Smooth muscle cell (in vitro differentiated cells): ENCODE results near the gene SLC4A5. TPM values are rescaled to one million over a fixed set of nuclear protein-coding genes. Genes with fewer than 3 reads are reported as not detected.

ENCODE experiments used
- DNase-seq: peaks from one replicate; lab custom pipeline; 2025; ENCODE audit not compliant: unreplicated experiment; lab: John Stamatoyannopoulos, UW
- H2AFZ ChIP-seq: fragments of 200-600 bp; sonication (generic); 2 replicates; pipeline ENCODE4 v1.6.0; 2016; ENCODE audit warnings: antibody characterized with exemption, low read depth, mild to moderate bottlenecking
- H3F3A ChIP-seq: fragments of 200-600 bp; sonication (generic); 2 replicates; pipeline ENCODE4 v1.6.0; 2017; ENCODE audit warnings: antibody characterized with exemption, low read depth
- H3K27ac ChIP-seq: fragments of 200-600 bp; sonication (generic); 2 replicates; pipeline ENCODE4 v1.5.1; 2016; ENCODE audit warnings: low read depth, mild to moderate bottlenecking
- H3K27me3 ChIP-seq: fragments of 200-600 bp; sonication (generic); 2 replicates; pipeline ENCODE4 v1.6.1; 2016; ENCODE audit warnings: low read depth, mild to moderate bottlenecking
- H3K36me3 ChIP-seq: fragments of 200-600 bp; sonication (generic); 2 replicates; pipeline ENCODE4 v1.5.1; 2016; ENCODE audit warnings: low read depth
- H3K4me1 ChIP-seq: fragments of 200-600 bp; sonication (generic); 2 replicates; pipeline ENCODE4 v1.5.1; 2016; ENCODE audit warnings: low read depth
- H3K4me2 ChIP-seq: fragments of 200-600 bp; sonication (generic); 2 replicates; pipeline ENCODE4 v1.6.0; 2016; ENCODE audit warnings: mild to moderate bottlenecking
- H3K4me3 ChIP-seq: fragments of 200-600 bp; sonication (generic); 2 replicates; pipeline ENCODE4 v1.5.1; 2016; ENCODE audit warnings: mild to moderate bottlenecking
- H3K79me2 ChIP-seq: fragments of 200-600 bp; sonication (generic); 2 replicates; pipeline ENCODE4 v1.6.0; 2016; ENCODE audit warnings: low read depth, mild to moderate bottlenecking
- H3K9ac ChIP-seq: fragments of 200-600 bp; sonication (generic); 2 replicates; pipeline ENCODE4 v1.6.0; 2016; ENCODE audit warnings: low read depth
- H3K9me3 ChIP-seq: fragments of 200-600 bp; sonication (generic); replicated peaks from 2 replicates; pipeline ENCODE4 v1.5.1; 2016; ENCODE audit warnings: low read depth
- H4K20me1 ChIP-seq: fragments of 200-600 bp; sonication (generic); 2 replicates; pipeline ENCODE4 v1.6.0; 2016; ENCODE audit warnings: low read depth
- CTCF ChIP-seq: fragments of 200-600 bp; sonication (generic); IDR thresholded peaks from 2 replicates; pipeline ENCODE4 v1.5.1; 2017; ENCODE audit warnings: borderline replicate concordance, mild to moderate bottlenecking, antibody characterized with exemption; ENCODE audit not compliant: insufficient read depth, poor library complexity, severe bottlenecking
- WGBS: methylation state at CpG from one replicate; pipeline ENCODE4 v1.1.7; 2016; ENCODE audit warnings: low lambda C conversion rate; 5-methylcytosine and 5-hydroxymethylcytosine counted together
- polyA plus RNA-seq: library from polyadenylated mRNA; unstranded; fragments of >200 nt; fragmentation: Nextera tagmentation; extraction: Ambion mirVana; gene quantifications from 2 replicates; pipeline ENCODE4 v1.2.1, GENCODE V29; 2016
- total RNA-seq: library from RNA; depleted of rRNA; stranded (reverse); fragments of >200 nt; gene quantifications from 2 replicates; pipeline ENCODE4 v1.2.3, GENCODE V29; 2014

The SLC4A5 gene
- total and polyA plus RNA-seq, 2 experiments from 2014 or later, result 0.46 to 0.99 TPM

- H3K79me2 ChIP-seq, result no peaks in the 10 kb centered on the region
- no peaks in the 10 kb centered on the region for H3K9me3 ChIP-seq
- H2AFZ ChIP-seq, result no peak overlapping the region
- no peak overlapping the region for H3K9ac ChIP-seq
- no peak overlapping the region for H3K4me3 ChIP-seq
- no peaks in the 10 kb centered on the region for H4K20me1 ChIP-seq
- H3K4me1 ChIP-seq, result no peaks in the 10 kb centered on the region
- H3K4me2 ChIP-seq, result no peak overlapping the region
- H3K36me3 ChIP-seq, result no peaks in the 10 kb centered on the region
- H3K27ac ChIP-seq, result no peak overlapping the region
- peak; percentile 18 for TF ChIP-seq CTCF
- DNase-seq, result no peak
- no peaks in the 10 kb centered on the region for H3K27me3 ChIP-seq
- H3F3A ChIP-seq, result no peaks in the 10 kb centered on the region
- 50% methylated on average over 3 of the region's 3 CpGs for WGBS
These were observed 10.0 kb downstream of the SLC4A5 start for GRCh38 chr2:74333175-74333574.

GRCh38 chr2:74332550-74333174 lies 10.6 kb downstream of the SLC4A5 start:
- no peaks in the 10 kb centered on the region for H4K20me1 ChIP-seq
- H3F3A ChIP-seq, result no peaks in the 10 kb centered on the region
- H3K79me2 ChIP-seq, result no peaks in the 10 kb centered on the region
- H2AFZ ChIP-seq, result no peak overlapping the region
- no peaks in the 10 kb centered on the region for H3K36me3 ChIP-seq
- H3K27me3 ChIP-seq, result no peaks in the 10 kb centered on the region
- H3K9me3 ChIP-seq, result no peaks in the 10 kb centered on the region
- H3K27ac ChIP-seq, result no peak overlapping the region
- no peak overlapping the region for H3K9ac ChIP-seq
- WGBS, result 91% methylated on average over 3 of the region's 3 CpGs
- no peak for TF ChIP-seq CTCF
- no peak for DNase-seq
- H3K4me3 ChIP-seq, result no peak overlapping the region
- peaks cover 4% of the 10 kb centered on the region for H3K4me1 ChIP-seq
- H3K4me2 ChIP-seq, result no peak overlapping the region

GRCh38 chr2:74328573-74328972 lies 14.6 kb downstream of the SLC4A5 start:
- WGBS, result 78% methylated on average over 2 of the region's 2 CpGs
- TF ChIP-seq CTCF, result no peak
- no peaks in the 10 kb centered on the region for H3K79me2 ChIP-seq

GRCh38 chr2:74328074-74328473 lies 15.1 kb downstream of the SLC4A5 start:
- no peak for DNase-seq
- H3K36me3 ChIP-seq, result no peaks in the 10 kb centered on the region
- 65% methylated on average over 2 of the region's 2 CpGs for WGBS
- no peaks in the 10 kb centered on the region for H3K27me3 ChIP-seq
- H3K4me1 ChIP-seq, result peaks cover 8% of the 10 kb centered on the region
- H3K4me2 ChIP-seq, result no peak overlapping the region
- no peaks in the 10 kb centered on the region for H3K79me2 ChIP-seq
- H3K9ac ChIP-seq, result no peak overlapping the region
- H3F3A ChIP-seq, result no peaks in the 10 kb centered on the region
- no peaks in the 10 kb centered on the region for H4K20me1 ChIP-seq
- no peaks in the 10 kb centered on the region for H3K9me3 ChIP-seq
- no peak overlapping the region for H3K4me3 ChIP-seq
- TF ChIP-seq CTCF, result no peak
- no peak overlapping the region for H3K27ac ChIP-seq
- H2AFZ ChIP-seq, result no peak overlapping the region

More at GRCh38 chr2:74328573-74328972, 14.6 kb downstream of the SLC4A5 start:
- Histone ChIP-seq H3K36me3 (no peaks in the 10 kb centered on the region), H3K27ac (no peak overlapping the region), H3K27me3 (no peaks in the 10 kb centered on the region), H3K4me2 (no peak overlapping the region), H3K4me1 (peaks cover 8% of the 10 kb centered on the region), H3K4me3 (no peak overlapping the region), H3K9me3 (no peaks in the 10 kb centered on the region), H3K9ac (no peak overlapping the region), H4K20me1 (no peaks in the 10 kb centered on the region), H2AFZ (no peak overlapping the region), H3F3A (no peaks in the 10 kb centered on the region)
- no peak for DNase-seq
